ENCODE results near the gene IMMP1L. TPM values are rescaled to one million over a fixed set of nuclear protein-coding genes. Genes with fewer than 3 reads are reported as not detected.

The IMMP1L gene
- total and polyA plus RNA-seq, 9 donors, result 15.4 to 57.8 (median 22.7) TPM

GRCh38 chr11:31445621-31446020, 63.8 kb downstream of the IMMP1L start:
- intact Hi-C loops (cut with DNase I), result no loop called here
- 94 to 98% (median 97%) methylated on average over 4 of the region's 4 CpGs for WGBS, 3 donors

DNA sequence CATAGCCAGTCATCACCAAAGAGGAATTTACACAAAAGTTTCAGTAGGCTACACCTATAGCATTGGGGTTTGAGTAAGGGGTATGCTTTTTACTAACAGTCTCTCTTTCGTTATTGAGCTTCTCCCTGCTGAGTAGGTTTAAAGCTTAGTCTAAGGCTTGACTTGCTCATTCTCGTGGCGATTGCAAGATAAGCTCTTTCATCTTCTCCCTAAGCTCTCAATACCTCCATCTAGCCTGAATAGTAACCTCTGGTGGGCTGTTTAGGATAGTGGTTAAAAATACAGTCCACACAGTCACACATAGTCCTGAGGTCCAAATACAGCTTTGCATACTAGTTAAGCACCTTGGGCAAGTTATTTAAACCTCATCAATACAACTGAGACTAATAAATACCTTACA, 65.6 kb downstream of the IMMP1L start:
- Histone ChIP-seq H3K27me3 (no peaks in the 10 kb centered on the region), H3K4me1 (ENCODE audit: insufficient read depth) (no peaks in the 10 kb centered on the region), H3K9me3 (no peaks in the 10 kb centered on the region), H3K36me3 (no peaks in the 10 kb centered on the region), H3K27ac (no peak overlapping the region), H3K4me3 (no peak overlapping the region)
- no peak for DNase-seq
- 89 to 96% (median 90%) methylated on average over 3 of the region's 3 CpGs for WGBS, 3 donors
- intact Hi-C loops (cut with DNase I), result no loop called here
- TF ChIP-seq EP300 (IDR thresholded peaks at IDR 0.05) (no peak), POLR2A (IDR thresholded peaks at IDR 0.05) (no peak)
- TF ChIP-seq, protein P1, sequence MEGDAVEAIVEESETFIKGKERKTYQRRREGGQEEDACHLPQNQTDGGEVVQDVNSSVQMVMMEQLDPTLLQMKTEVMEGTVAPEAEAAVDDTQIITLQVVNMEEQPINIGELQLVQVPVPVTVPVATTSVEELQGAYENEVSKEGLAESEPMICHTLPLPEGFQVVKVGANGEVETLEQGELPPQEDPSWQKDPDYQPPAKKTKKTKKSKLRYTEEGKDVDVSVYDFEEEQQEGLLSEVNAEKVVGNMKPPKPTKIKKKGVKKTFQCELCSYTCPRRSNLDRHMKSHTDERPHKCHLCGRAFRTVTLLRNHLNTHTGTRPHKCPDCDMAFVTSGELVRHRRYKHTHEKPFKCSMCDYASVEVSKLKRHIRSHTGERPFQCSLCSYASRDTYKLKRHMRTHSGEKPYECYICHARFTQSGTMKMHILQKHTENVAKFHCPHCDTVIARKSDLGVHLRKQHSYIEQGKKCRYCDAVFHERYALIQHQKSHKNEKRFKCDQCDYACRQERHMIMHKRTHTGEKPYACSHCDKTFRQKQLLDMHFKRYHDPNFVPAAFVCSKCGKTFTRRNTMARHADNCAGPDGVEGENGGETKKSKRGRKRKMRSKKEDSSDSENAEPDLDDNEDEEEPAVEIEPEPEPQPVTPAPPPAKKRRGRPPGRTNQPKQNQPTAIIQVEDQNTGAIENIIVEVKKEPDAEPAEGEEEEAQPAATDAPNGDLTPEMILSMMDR (IDR thresholded peaks at IDR 0.05), result no peak

More at GRCh38 chr11:31445621-31446020, 63.8 kb downstream of the IMMP1L start:
- no peak for DNase-seq
- no peaks in the 10 kb centered on the region for H3K9me3 ChIP-seq
- TF ChIP-seq EP300 (IDR thresholded peaks at IDR 0.05) (no peak), POLR2A (IDR thresholded peaks at IDR 0.05) (no peak)
- TF ChIP-seq, protein P1 (IDR thresholded peaks at IDR 0.05), result no peak
- no peaks in the 10 kb centered on the region for H3K36me3 ChIP-seq
- no peak overlapping the region for H3K4me3 ChIP-seq
- no peaks in the 10 kb centered on the region for H3K4me1 ChIP-seq (ENCODE audit: insufficient read depth)
- H3K27ac ChIP-seq, result no peak overlapping the region
- H3K27me3 ChIP-seq, result no peaks in the 10 kb centered on the region

- H3K4me3 ChIP-seq, result no peak overlapping the region
- H3K9me3 ChIP-seq, result no peaks in the 10 kb centered on the region
- DNase-seq, result no peak
- no peak for TF ChIP-seq POLR2A (IDR thresholded peaks at IDR 0.05)
- TF ChIP-seq EP300 (IDR thresholded peaks at IDR 0.05), result no peak
- TF ChIP-seq, protein P1 (IDR thresholded peaks at IDR 0.05), result no peak
- H3K36me3 ChIP-seq, result no peaks in the 10 kb centered on the region
- H3K27ac ChIP-seq, result no peak overlapping the region
- no peaks in the 10 kb centered on the region for H3K27me3 ChIP-seq
- H3K4me1 ChIP-seq (ENCODE audit: insufficient read depth), result no peaks in the 10 kb centered on the region
- WGBS, 3 donors, result 47 to 56% (median 51%) methylated on average over 2 of the region's 2 CpGs
- intact Hi-C loops (cut with DNase I), result no loop called here
Measured at GRCh38 chr11:31442086-31442485, 67.3 kb downstream of the IMMP1L start.

DNA sequence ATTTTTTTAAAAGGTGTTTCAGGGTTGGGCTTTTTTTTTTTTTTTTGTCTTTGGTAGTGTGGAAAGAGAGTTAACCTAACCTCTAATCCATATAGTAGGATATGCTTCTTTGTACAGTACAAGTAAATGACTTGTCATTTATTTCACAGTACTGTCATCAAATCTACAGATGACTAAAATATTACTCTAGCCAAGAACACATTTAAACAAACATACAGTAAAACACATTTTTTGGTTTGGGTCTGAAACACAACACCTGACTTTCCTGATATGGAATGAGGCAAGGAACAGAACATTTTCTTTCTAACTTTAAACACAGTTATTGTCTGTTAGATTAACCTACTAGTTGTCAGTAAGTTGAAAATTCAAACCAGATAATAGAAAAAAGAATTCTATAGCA, 68.1 kb downstream of the IMMP1L start:
- no peaks in the 10 kb centered on the region for H3K36me3 ChIP-seq
- no peaks in the 10 kb centered on the region for H3K9me3 ChIP-seq
- intact Hi-C loops (cut with DNase I), result no loop called here
- H3K27ac ChIP-seq, result no peak overlapping the region
- no peak for DNase-seq
- no peaks in the 10 kb centered on the region for H3K4me1 ChIP-seq (ENCODE audit: insufficient read depth)
- no peak overlapping the region for H3K4me3 ChIP-seq
- no peaks in the 10 kb centered on the region for H3K27me3 ChIP-seq
- TF ChIP-seq EP300 (IDR thresholded peaks at IDR 0.05) (no peak), POLR2A (IDR thresholded peaks at IDR 0.05) (no peak)
- TF ChIP-seq, protein P1 (IDR thresholded peaks at IDR 0.05), result no peak
